GM19025 (cell line): Measurements from ENCODE around the gene SYNGR4.

Source experiments
- ATAC-seq: cut with Tn5 transposase; IDR thresholded peaks from one replicate; pipeline ENCODE4 v1.9.1; 2021; ENCODE audit warnings: mild to moderate bottlenecking, low read depth, moderate library complexity; ENCODE audit not compliant: unreplicated experiment

The SYNGR4 gene

GRCh38 chr19:48421548-48421947 lies 57.4 kb downstream of the SYNGR4 start:
- no peak for ATAC-seq

- ATAC-seq = no peak
These were observed 60.6 kb downstream of the SYNGR4 start for GRCh38 chr19:48424694-48425219.
